GM18502 (cell line): Measurements from ENCODE around the gene MMP1.
"Not testable (repeated sequence)": the region's sequence is repeated elsewhere in the genome, so short reads cannot be mapped to it uniquely, and the experiment has no call there.

Source experiments
- ATAC-seq: cut with Tn5 transposase; IDR thresholded peaks from one replicate; pipeline ENCODE4 v1.9.1; 2021; ENCODE audit warnings: mild to moderate bottlenecking; ENCODE audit not compliant: unreplicated experiment, poor library complexity

Gene MMP1

GRCh38 chr11:102763440-102763839, 34.5 kb downstream of the MMP1 start:
- ATAC-seq: no peak

- ATAC-seq: no peak
Observed at GRCh38 chr11:102762361-102762767, 35.6 kb downstream of the MMP1 start.

GRCh38 chr11:102761646-102762238, 36.2 kb downstream of the MMP1 start:
- no peak for ATAC-seq

GRCh38 chr11:102760344-102761035, 37.5 kb downstream of the MMP1 start:
- no peak for ATAC-seq

GRCh38 chr11:102757823-102758549, 40.0 kb downstream of the MMP1 start:
- no peak for ATAC-seq

- no peak for ATAC-seq
Observed at GRCh38 chr11:102753267-102753666, 44.7 kb downstream of the MMP1 start.

- ATAC-seq: no peak
Observed at GRCh38 chr11:102751673-102752072, 46.3 kb downstream of the MMP1 start.

GRCh38 chr11:102749101-102749722, 48.7 kb downstream of the MMP1 start:
- ATAC-seq: no peak

GRCh38 chr11:102746746-102747578, 51.0 kb downstream of the MMP1 start:
- not testable (repeated sequence) for ATAC-seq
